ENCODE measurements around the gene ALOX15B.

DNA sequence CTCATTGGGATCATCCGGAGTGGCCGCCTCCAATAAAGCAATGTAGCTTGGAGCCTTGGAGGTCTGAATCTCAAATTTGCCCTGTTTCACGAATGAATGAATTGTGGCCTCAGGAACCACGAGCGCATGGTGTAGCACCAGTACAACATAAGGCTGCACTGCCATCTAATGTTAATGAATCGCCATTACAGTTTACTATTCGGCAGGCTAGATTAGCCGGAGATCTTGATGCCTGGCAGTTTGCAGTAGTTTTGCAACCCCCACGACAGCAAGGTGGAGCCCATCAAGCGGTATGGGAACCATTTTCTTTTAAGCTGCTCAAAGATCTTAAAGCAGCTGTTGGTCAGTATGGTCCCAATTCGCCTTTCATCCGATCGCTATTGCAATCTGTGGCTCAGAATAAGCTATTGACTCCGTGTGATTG is 18.8 kb downstream of the ALOX15B start:
- TF ChIP-seq, protein P1, sequence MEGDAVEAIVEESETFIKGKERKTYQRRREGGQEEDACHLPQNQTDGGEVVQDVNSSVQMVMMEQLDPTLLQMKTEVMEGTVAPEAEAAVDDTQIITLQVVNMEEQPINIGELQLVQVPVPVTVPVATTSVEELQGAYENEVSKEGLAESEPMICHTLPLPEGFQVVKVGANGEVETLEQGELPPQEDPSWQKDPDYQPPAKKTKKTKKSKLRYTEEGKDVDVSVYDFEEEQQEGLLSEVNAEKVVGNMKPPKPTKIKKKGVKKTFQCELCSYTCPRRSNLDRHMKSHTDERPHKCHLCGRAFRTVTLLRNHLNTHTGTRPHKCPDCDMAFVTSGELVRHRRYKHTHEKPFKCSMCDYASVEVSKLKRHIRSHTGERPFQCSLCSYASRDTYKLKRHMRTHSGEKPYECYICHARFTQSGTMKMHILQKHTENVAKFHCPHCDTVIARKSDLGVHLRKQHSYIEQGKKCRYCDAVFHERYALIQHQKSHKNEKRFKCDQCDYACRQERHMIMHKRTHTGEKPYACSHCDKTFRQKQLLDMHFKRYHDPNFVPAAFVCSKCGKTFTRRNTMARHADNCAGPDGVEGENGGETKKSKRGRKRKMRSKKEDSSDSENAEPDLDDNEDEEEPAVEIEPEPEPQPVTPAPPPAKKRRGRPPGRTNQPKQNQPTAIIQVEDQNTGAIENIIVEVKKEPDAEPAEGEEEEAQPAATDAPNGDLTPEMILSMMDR (IDR thresholded peaks at IDR 0.05; ENCODE audit: poor library complexity) = peak; percentile 73
- TF ChIP-seq EZH2 (IDR thresholded peaks at IDR 0.05; ENCODE audit: borderline replicate concordance) (no peak), EZH2phosphoT487 (IDR thresholded peaks at IDR 0.05; ENCODE audit: low read depth, severe bottlenecking, unreplicated experiment) (no peak)

All from hepatocyte (in vitro differentiated cells).